Measurements from ENCODE around the gene PYGO2.
"Not testable (repeated sequence)": the region's sequence is repeated elsewhere in the genome, so short reads cannot be mapped to it uniquely, and the experiment has no call there.

The PYGO2 gene

GRCh38 chr1:154998818-154999570 is 37.4 kb upstream of the PYGO2 start:
- H3K4me3 ChIP-seq (replicated peaks in 1 of 2; ENCODE audit: low read depth in 2 of 2, low read length in 2 of 2), result peak overlapping the region; percentile 28 to 34
- TF ChIP-seq CTCF (IDR thresholded peaks at IDR 0.05; ENCODE audit: low read depth, low read length), result peak; percentile 96
- DNase-seq (ENCODE audit: low read depth in 2 of 2), result peak; percentile 79 to 83

- DNase-seq (ENCODE audit: low read depth in 2 of 2), result no peak
- no peak overlapping the region for H3K4me3 ChIP-seq (replicated peaks in 1 of 2; ENCODE audit: low read depth in 2 of 2, low read length in 2 of 2)
- peak; percentile 15 for TF ChIP-seq CTCF (IDR thresholded peaks at IDR 0.05; ENCODE audit: low read depth, low read length)
These were observed 36.7 kb upstream of the PYGO2 start for GRCh38 chr1:154998201-154998780.

GRCh38 chr1:154996966-154997701 is 35.6 kb upstream of the PYGO2 start:
- H3K4me3 ChIP-seq (replicated peaks in 1 of 2; ENCODE audit: low read depth in 2 of 2, low read length in 2 of 2), result no peak overlapping the region

GRCh38 chr1:154995301-154995983 is 33.9 kb upstream of the PYGO2 start:
- H3K4me3 ChIP-seq (replicated peaks in 1 of 2; ENCODE audit: low read depth in 2 of 2, low read length in 2 of 2), result not testable (repeated sequence)
- TF ChIP-seq CTCF (IDR thresholded peaks at IDR 0.05; ENCODE audit: low read depth, low read length), result peak; percentile 39
- DNase-seq (ENCODE audit: low read depth in 2 of 2), result peak; percentile 91

More at GRCh38 chr1:154996966-154997701, 35.6 kb upstream of the PYGO2 start:
- TF ChIP-seq CTCF (IDR thresholded peaks at IDR 0.05; ENCODE audit: low read depth, low read length), result no peak
- no peak for DNase-seq (ENCODE audit: low read depth in 2 of 2)

- no peak overlapping the region for H3K4me3 ChIP-seq (replicated peaks in 1 of 2; ENCODE audit: low read depth in 2 of 2, low read length in 2 of 2)
- DNase-seq (ENCODE audit: low read depth in 2 of 2), result no peak
- TF ChIP-seq CTCF (IDR thresholded peaks at IDR 0.05; ENCODE audit: low read depth, low read length), result no peak
These were observed 33.0 kb upstream of the PYGO2 start for GRCh38 chr1:154994591-154994990.

GRCh38 chr1:154994269-154994587 is 32.6 kb upstream of the PYGO2 start:
- no peak for TF ChIP-seq CTCF (IDR thresholded peaks at IDR 0.05; ENCODE audit: low read depth, low read length)
- no peak overlapping the region for H3K4me3 ChIP-seq (replicated peaks in 1 of 2; ENCODE audit: low read depth in 2 of 2, low read length in 2 of 2)
- no peak for DNase-seq (ENCODE audit: low read depth in 2 of 2)

All from cardiac fibroblast (primary cell).